GM12878 (cell line): Measurements from ENCODE around the gene CLIC5. TPM values are rescaled to one million over a fixed set of nuclear protein-coding genes. Genes with fewer than 3 reads are reported as not detected.

Source experiments
- ATAC-seq: fragments of 200-7000 bp; cut with Tn5 transposase; 3 replicates; pipeline ENCODE4 v1.9.1; 2020; ENCODE audit warnings: mild to moderate bottlenecking, moderate library complexity
- BruUV-seq: library from RNA; stranded (reverse); fragments of 400-500 nt; replicated peaks from 2 replicates; lab custom pipeline; 2021; lab: Mats Ljungman, UMichigan
- CTCF ChIA-PET: fragments of 300-600 bp; sonication (Branson Sonifier 250); formaldehyde crosslinking; extraction: SDS; loops from one replicate; lab custom pipeline; 2021; ENCODE audit warnings: inconsistent platforms; lab: Yijun Ruan, JAX
- POLR2A ChIA-PET: fragments of 350-600 bp; formaldehyde crosslinking; extraction: SDS; loops from one replicate; lab custom pipeline; 2021; ENCODE audit warnings: inconsistent platforms; lab: Charles Lee
- RAD21 ChIA-PET: fragments of 300-600 bp; sonication (Branson Sonifier 250); formaldehyde crosslinking; loops from one replicate; lab custom pipeline; 2023; ENCODE audit warnings: antibody characterized with exemption; ENCODE audit not compliant: unreplicated experiment; lab: Charles Lee
- SMC1A ChIA-PET: fragments of 300-600 bp; sonication (Branson Sonifier 250); formaldehyde crosslinking; loops from one replicate; lab custom pipeline; 2023; ENCODE audit not compliant: unreplicated experiment, uncharacterized antibody; lab: Charles Lee
- DNase-seq: peaks from one replicate; pipeline ENCODE4 v3.0.0-alpha.2; 2011; ENCODE audit warnings: low read depth, low spot score
- FAIRE-seq: peaks from 3 replicates; lab custom pipeline; 2011; peaks lifted over from hg19 to GRCh38; lab: Jason Lieb, UNC
- H2AFZ ChIP-seq: 2 replicates; pipeline ENCODE4 v1.6.0; 2011; ENCODE audit warnings: low read depth, low read length, control low read depth; ENCODE audit not compliant: control insufficient read depth
- H3K27ac ChIP-seq: 2 replicates; pipeline ENCODE4 v1.5.1; 2011; ENCODE audit warnings: control low read depth; ENCODE audit not compliant: control insufficient read depth, insufficient read depth
- H3K27me3 ChIP-seq, 2 experiments: replicated peaks in 1 of 2; 2 replicates each; pipeline versions ENCODE4 v1.6.0 to v1.6.1; 2011; ENCODE audit warnings: low read length in 1 of 2; ENCODE audit not compliant: control insufficient read depth in 2 of 2, insufficient read depth in 2 of 2
- H3K36me3 ChIP-seq, 2 experiments: 2 replicates each; pipeline ENCODE4 v1.5.1; 2011; ENCODE audit warnings: low read length in 1 of 2; ENCODE audit not compliant: control insufficient read depth in 2 of 2, insufficient read depth in 2 of 2
- H3K4me1 ChIP-seq: 2 replicates; pipeline ENCODE4 v1.6.1; 2011; ENCODE audit warnings: mild to moderate bottlenecking, low read length, moderate library complexity, mixed read lengths; ENCODE audit not compliant: control insufficient read depth, insufficient read depth
- H3K4me2 ChIP-seq: 2 replicates; pipeline ENCODE4 v1.6.0; 2011; ENCODE audit warnings: control low read depth; ENCODE audit not compliant: control insufficient read depth, insufficient read depth
- H3K4me3 ChIP-seq: fragments of 200-600 bp; sonication (generic); 2 replicates; pipeline ENCODE4 v1.5.1; 2016
- H3K79me2 ChIP-seq: 2 replicates; pipeline ENCODE4 v1.6.0; 2011; ENCODE audit warnings: low read length; ENCODE audit not compliant: control insufficient read depth, insufficient read depth
- H3K9ac ChIP-seq: 2 replicates; pipeline ENCODE4 v1.8.0; 2011; ENCODE audit warnings: low read length, control low read depth, mixed read lengths; ENCODE audit not compliant: control insufficient read depth, insufficient read depth
- H3K9me3 ChIP-seq: replicated peaks from 3 replicates; pipeline ENCODE4 v1.5.1; 2011; ENCODE audit warnings: mild to moderate bottlenecking, low read length; ENCODE audit not compliant: control insufficient read depth, insufficient read depth
- H4K20me1 ChIP-seq: 2 replicates; pipeline ENCODE4 v1.6.0; 2011; ENCODE audit not compliant: control insufficient read depth, insufficient read depth
- BMI1 ChIP-seq: fragments of 450-650 bp; IDR thresholded peaks from 2 replicates; pipeline ENCODE4 v1.6.1; 2016; ENCODE audit warnings: mild to moderate bottlenecking, moderate library complexity, borderline replicate concordance
- CBFB ChIP-seq: IDR thresholded peaks from 2 replicates; pipeline ENCODE4 v1.6.1; 2016; ENCODE audit warnings: antibody characterized with exemption, low read depth
- CEBPB ChIP-seq, 2 experiments: fragments of 150-350 bp in 1 of 2; IDR thresholded peaks; 2 replicates each; pipeline ENCODE4 v1.6.1; 2012 to 2014; ENCODE audit warnings: low read depth in 2 of 2, low read length in 2 of 2, borderline replicate concordance in 1 of 2, inconsistent platforms in 1 of 2
- DPF2 ChIP-seq: fragments of 450-650 bp; IDR thresholded peaks from 2 replicates; pipeline ENCODE4 v1.6.1; 2017; ENCODE audit warnings: mild to moderate bottlenecking
- ESRRA ChIP-seq: IDR thresholded peaks from 2 replicates; pipeline ENCODE4 v1.6.1; 2012; ENCODE audit warnings: mild to moderate bottlenecking, low read length, improper control_type of control experiment
- FOXK2 ChIP-seq: fragments of 450-650 bp; IDR thresholded peaks from 2 replicates; pipeline ENCODE4 v1.6.1; 2017; ENCODE audit warnings: mild to moderate bottlenecking, moderate library complexity
- GABPA ChIP-seq: IDR thresholded peaks from 2 replicates; pipeline ENCODE4 v1.6.1; 2014; ENCODE audit warnings: antibody characterized with exemption, low read depth, mild to moderate bottlenecking, inconsistent platforms
- KLF5 ChIP-seq: fragments of 450-650 bp; IDR thresholded peaks from 2 replicates; pipeline ENCODE4 v1.6.1; 2014; ENCODE audit warnings: mild to moderate bottlenecking; ENCODE audit not compliant: partially characterized antibody
- MLLT1 ChIP-seq: fragments of 450-650 bp; IDR thresholded peaks from 2 replicates; pipeline ENCODE4 v1.6.1; 2016; ENCODE audit warnings: mild to moderate bottlenecking
- NR2C1 ChIP-seq: fragments of 450-650 bp; IDR thresholded peaks from 2 replicates; pipeline ENCODE4 v1.6.1; 2017; ENCODE audit warnings: antibody characterized with exemption, mild to moderate bottlenecking, moderate library complexity
- PAX8 ChIP-seq: fragments of 450-650 bp; IDR thresholded peaks from 2 replicates; pipeline ENCODE4 v1.6.1; 2017; ENCODE audit warnings: mild to moderate bottlenecking, moderate library complexity
- POLR2A ChIP-seq: IDR thresholded peaks from 2 replicates; pipeline ENCODE4 v1.6.1; 2011; ENCODE audit warnings: low read depth, mild to moderate bottlenecking, low read length
- RAD21 ChIP-seq: IDR thresholded peaks from 2 replicates; pipeline ENCODE4 v1.6.1; 2011; ENCODE audit warnings: mild to moderate bottlenecking, low read depth, low read length, moderate library complexity; ENCODE audit not compliant: insufficient read depth
- RB1 ChIP-seq: fragments of 450-650 bp; formaldehyde crosslinking; IDR thresholded peaks from 2 replicates; pipeline ENCODE4 v1.6.1; 2017; ENCODE audit warnings: mild to moderate bottlenecking, borderline replicate concordance
- TCF7 ChIP-seq: IDR thresholded peaks from 2 replicates; pipeline ENCODE4 v1.6.1; 2014; ENCODE audit warnings: antibody characterized with exemption, borderline replicate concordance
- YBX1 ChIP-seq: fragments of 450-650 bp; IDR thresholded peaks from 2 replicates; pipeline ENCODE4 v1.6.1; 2016; ENCODE audit warnings: antibody characterized with exemption
- ZBTB40 ChIP-seq: fragments of 450-650 bp; IDR thresholded peaks from 2 replicates; pipeline ENCODE4 v1.6.1; 2016; ENCODE audit warnings: mild to moderate bottlenecking, moderate library complexity, borderline replicate concordance
- ZNF622 ChIP-seq: fragments of 450-650 bp; IDR thresholded peaks from 2 replicates; pipeline ENCODE4 v1.6.1; 2017; ENCODE audit warnings: mild to moderate bottlenecking, inconsistent platforms
- WGBS: methylation state at CpG from one replicate; pipeline ENCODE4 v1.1.6; 2016; ENCODE audit warnings: low lambda C conversion rate; ENCODE audit not compliant: insufficient replicate concordance, insufficient coverage; ENCODE audit errors: missing lambda C conversion rate; 5-methylcytosine and 5-hydroxymethylcytosine counted together
- in situ Hi-C: fragments of 300-500 bp; cut with MboI; formaldehyde crosslinking; loops from 9 replicates; pipeline ENCODE4 v1.14.3; 2018; ENCODE audit warnings: mixed read lengths
- intact Hi-C: fragments of 100-400 bp; cut with micrococcal nuclease; formaldehyde crosslinking; loops from one replicate; pipeline ENCODE4 v1.14.2; 2022; ENCODE audit not compliant: unreplicated experiment
- polyA plus RNA-seq, 11 experiments: library from polyadenylated mRNA; depleted of rRNA in 4 of 11; unstranded in 6 of 11; stranded (reverse) in 5 of 11; fragments of >200 nt; fragmentation: Nextera tagmentation in 4 of 11; fragmentation: Illumina TruSeq in 1 of 11; extraction: Ambion mirVana in 4 of 11; extraction: Trizol in 1 of 11; gene quantifications; 1 replicate in 1 of 11; 2 replicates in 10 of 11; pipeline versions ENCODE4 v1.2.1 to v1.2.3, GENCODE V29; 2011 to 2016; ENCODE audit warnings: inconsistent platforms in 2 of 11, missing spikeins in 2 of 11, low read depth in 1 of 11
- total RNA-seq, 4 experiments: library from RNA; depleted of rRNA in 3 of 4; stranded (reverse); fragments of >200 nt in 3 of 4; fragmentation: Illumina TruSeq in 1 of 4; extraction: Trizol in 1 of 4; gene quantifications; 2 replicates each; pipeline versions ENCODE4 v1.2.1 to v1.2.3, GENCODE V29; 2013 to 2021
- TF ChIP-seq, protein P1 (sequence below): IDR thresholded peaks from 2 replicates; pipeline ENCODE4 v1.6.1; 2011; ENCODE audit warnings: borderline replicate concordance, low read depth, mild to moderate bottlenecking, moderate library complexity, low read length; ENCODE audit not compliant: insufficient read depth, poor library complexity, severe bottlenecking

The CLIC5 gene
- total and polyA plus RNA-seq, 10 of the 15 experiments (the other 5 are each of a cell fraction or from before 2014, with no cell fraction given), result 0.01 to 0.08 (median 0.02) TPM; not detected in 7

- no peak for TF ChIP-seq MLLT1
Observed at GRCh38 chr6:45864651-45865050, 151.0 kb downstream of the CLIC5 start (continued).

- Histone ChIP-seq H3K4me2 (no peak overlapping the region), H3K4me3 (no peak overlapping the region), H3K27me3 (no peaks in the 10 kb centered on the region; a peak in 1 of 4 replicates), H3K9me3 (no peaks in the 10 kb centered on the region), H2AFZ (no peak overlapping the region), H3K36me3 (no peaks in the 10 kb centered on the region), H3K27ac (no peak overlapping the region), H3K9ac (no peak overlapping the region), H3K4me1 (no peaks in the 10 kb centered on the region), H3K79me2 (no peaks in the 10 kb centered on the region), H4K20me1 (no peaks in the 10 kb centered on the region)
- TF ChIP-seq CEBPB (IDR thresholded peaks at IDR 0.05; ENCODE audit: borderline replicate concordance in 1 of 2, low read depth in 2 of 2, low read length in 2 of 2), result no peak
- no peak for TF ChIP-seq KLF5
- TF ChIP-seq GABPA, result no peak
- TF ChIP-seq CBFB, result no peak
- TF ChIP-seq PAX8, result no peak
- TF ChIP-seq RB1, result no peak
- no peak for TF ChIP-seq YBX1
- TF ChIP-seq BMI1, result no peak
- no peak for TF ChIP-seq NR2C1
- TF ChIP-seq TCF7, result no peak
- TF ChIP-seq, protein P1, sequence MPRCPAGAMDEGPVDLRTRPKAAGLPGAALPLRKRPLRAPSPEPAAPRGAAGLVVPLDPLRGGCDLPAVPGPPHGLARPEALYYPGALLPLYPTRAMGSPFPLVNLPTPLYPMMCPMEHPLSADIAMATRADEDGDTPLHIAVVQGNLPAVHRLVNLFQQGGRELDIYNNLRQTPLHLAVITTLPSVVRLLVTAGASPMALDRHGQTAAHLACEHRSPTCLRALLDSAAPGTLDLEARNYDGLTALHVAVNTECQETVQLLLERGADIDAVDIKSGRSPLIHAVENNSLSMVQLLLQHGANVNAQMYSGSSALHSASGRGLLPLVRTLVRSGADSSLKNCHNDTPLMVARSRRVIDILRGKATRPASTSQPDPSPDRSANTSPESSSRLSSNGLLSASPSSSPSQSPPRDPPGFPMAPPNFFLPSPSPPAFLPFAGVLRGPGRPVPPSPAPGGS, result no peak
- no peak for TF ChIP-seq DPF2
- no peak for TF ChIP-seq ZBTB40
- TF ChIP-seq RAD21, result no peak
- TF ChIP-seq FOXK2, result no peak
- no peak for TF ChIP-seq ZNF622
- no peak for TF ChIP-seq ESRRA
- TF ChIP-seq POLR2A, result no peak
- ATAC-seq, result no peak
- ChIA-PET CTCF (no interaction called here), POLR2A (no interaction called here), SMC1A (no interaction called here), RAD21 (no interaction called here)
- no peak for DNase-seq
- in situ Hi-C loops, result no loop called here
- intact Hi-C loops, result no loop called here
- FAIRE-seq, result no peak
- WGBS, result 21% methylated on average over 3 of the region's 3 CpGs
- BruUV-seq, result no TSS peak
Observed at GRCh38 chr6:45858691-45859090, 157.0 kb downstream of the CLIC5 start.
